Activated naive CD4-positive, alpha-beta T cell treated with anti-CD3 and anti-CD28 coated beads, Interleukin-2, amount 50 U/mL, for 16 hours (primary cell): ENCODE measurements around the gene PYGL.
"Not testable (repeated sequence)": the region's sequence is repeated elsewhere in the genome, so short reads cannot be mapped to it uniquely, and the experiment has no call there.

ENCODE experiments used
- DNase-seq: peaks from one replicate; pipeline ENCODE4 v3.0.0-alpha.2; 2020

PYGL gene

GRCh38 chr14:50924843-50925242, 19.4 kb downstream of the PYGL start:
- DNase-seq = no peak

GRCh38 chr14:50924236-50924635, 20.0 kb downstream of the PYGL start:
- no peak for DNase-seq

DNA sequence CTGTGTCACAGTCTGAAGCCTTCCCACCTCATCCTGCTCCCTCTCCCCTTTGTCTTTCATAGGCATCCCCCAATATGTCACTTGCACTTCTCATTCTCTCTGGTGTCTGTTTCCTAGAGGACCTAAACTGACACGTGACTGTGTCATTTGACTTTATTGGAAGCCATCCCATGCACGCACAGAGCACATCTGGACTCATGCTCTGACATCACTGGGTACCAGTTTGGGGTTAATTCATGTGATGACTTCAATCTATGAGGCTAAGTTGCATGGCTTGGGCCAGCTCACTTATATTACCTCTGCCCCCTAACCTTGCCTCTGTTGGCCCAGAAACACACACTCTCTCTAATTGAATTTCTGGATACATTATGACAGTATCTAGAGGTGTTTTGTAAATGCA, 21.5 kb downstream of the PYGL start:
- DNase-seq = no peak

GRCh38 chr14:50920482-50921230, 23.6 kb downstream of the PYGL start:
- DNase-seq = no peak

GRCh38 chr14:50919524-50919923, 24.8 kb downstream of the PYGL start:
- DNase-seq = not testable (repeated sequence)

DNA sequence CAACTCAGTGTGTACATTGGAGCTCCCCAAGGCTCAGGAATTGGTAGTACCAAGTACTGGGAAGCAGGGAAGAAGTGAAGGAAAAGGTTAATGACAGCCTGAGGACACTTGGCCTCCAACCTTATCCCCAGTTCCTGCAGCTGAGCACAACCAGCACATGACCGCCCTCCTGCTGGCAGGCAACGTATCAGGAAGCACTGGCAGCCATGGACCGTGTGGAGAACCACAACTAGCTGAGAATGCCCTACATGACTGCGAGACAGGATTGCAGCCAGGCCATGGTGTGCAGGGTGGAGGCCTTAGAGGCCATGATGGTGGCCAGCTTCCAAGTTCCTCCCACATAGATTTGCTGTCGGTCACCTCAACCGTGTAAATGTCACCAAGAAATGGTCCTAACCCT, 26.8 kb downstream of the PYGL start:
- DNase-seq = no peak

DNA sequence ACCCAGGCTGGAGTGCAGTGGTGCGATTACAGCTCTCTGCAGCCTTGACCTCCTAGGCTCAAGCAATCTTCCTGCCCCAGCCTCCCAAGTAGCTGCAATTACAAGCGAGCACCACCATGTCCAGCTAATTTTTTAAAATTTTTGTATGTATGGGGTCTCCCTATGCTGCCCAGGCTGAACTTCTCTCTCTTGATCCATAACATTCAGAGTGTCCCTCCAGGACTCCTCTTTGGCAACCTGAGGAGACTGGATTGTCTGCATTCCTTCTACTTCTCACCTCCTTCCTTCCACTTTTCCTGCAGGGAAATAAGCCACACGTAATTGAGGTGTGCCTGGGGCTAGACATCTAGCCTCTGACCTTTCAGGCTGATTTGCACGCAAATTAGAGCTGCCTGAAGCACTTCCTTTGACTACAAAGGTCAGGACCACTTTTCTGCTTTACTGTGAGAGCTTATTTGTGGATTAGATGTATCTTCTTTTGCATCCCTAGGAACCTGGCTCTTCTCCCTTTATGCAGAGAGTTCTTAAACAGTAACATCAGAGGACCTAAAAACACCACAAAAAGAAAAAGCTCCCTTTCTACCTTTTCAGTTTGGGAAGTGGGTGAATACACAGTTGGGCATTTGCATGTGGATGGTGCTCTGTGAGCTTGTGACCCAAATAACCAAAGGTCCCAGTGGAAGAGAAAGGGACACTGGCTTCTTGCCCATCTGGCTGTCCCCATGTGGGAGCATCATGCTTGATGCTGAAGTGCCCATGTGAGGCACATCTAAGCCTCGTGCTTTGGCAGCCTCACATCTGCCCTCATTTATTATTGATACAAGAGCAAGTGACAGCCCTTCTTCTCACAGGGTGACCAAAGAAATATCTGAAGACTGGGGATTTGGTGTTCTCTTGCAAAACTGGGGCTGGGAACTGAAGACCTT, 33.5 kb downstream of the PYGL start:
- DNase-seq = no peak

DNA sequence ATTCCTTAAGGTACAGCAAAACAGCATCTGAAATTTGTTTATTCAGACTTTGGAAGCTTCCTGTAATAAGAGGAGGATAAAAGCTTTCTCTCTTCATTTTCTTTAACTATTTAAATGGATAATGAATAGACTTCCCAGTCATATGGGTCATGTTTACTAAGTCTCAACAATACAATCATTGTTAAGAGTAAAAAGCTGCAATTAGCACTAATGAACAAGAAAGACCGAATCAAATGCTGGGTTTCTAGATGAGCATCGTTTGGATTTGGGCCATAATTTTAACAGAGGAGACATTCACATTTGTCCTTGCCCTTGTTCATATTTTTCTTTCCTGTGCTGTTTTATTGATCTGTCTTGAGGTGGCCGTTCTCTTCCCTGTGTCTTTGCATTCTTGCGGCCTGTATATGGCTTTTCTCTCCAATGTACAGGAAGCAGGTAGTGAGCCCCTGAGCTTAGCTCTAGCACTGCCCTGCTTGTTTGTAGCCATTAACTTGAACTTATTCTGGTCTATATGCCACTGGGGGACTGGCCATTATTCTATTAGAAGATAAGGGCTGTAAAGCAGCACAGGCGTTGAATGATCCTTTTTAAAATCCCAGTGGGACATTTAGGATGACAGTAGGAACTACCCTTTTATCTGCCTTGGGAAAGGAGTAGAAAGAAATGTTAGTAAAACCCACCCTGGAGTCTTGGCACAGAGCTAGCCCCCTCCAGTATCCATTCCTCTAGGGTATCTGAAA, 37.8 kb downstream of the PYGL start:
- DNase-seq = no peak

- DNase-seq = no peak
Observed at GRCh38 chr14:50904719-50905118, 39.6 kb downstream of the PYGL start.

DNA sequence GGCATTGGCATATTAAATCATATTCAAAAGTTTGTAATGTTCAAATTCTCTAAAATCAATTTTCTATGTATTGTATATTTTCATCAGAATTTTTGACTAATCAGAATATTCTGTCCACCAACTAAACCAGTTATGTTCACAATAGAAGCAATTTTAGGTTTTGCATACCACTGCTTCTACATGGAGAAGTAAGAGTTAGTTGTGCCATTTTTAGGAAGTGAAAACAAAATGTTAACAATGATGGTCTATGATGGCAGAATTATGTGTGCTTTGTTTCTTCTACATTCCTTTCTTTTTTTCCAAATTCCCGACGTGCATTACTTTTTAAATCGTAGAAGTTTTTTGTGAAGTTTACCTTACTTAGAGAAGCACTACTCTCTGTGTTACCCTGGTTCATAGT, 42.9 kb downstream of the PYGL start:
- DNase-seq = no peak

- no peak for DNase-seq
Observed at GRCh38 chr14:50897658-50898175, 46.6 kb downstream of the PYGL start.

GRCh38 chr14:50897005-50897404, 47.3 kb downstream of the PYGL start:
- not testable (repeated sequence) for DNase-seq

- DNase-seq = not testable (repeated sequence)
Observed at GRCh38 chr14:50896421-50896820, 47.9 kb downstream of the PYGL start.

DNA sequence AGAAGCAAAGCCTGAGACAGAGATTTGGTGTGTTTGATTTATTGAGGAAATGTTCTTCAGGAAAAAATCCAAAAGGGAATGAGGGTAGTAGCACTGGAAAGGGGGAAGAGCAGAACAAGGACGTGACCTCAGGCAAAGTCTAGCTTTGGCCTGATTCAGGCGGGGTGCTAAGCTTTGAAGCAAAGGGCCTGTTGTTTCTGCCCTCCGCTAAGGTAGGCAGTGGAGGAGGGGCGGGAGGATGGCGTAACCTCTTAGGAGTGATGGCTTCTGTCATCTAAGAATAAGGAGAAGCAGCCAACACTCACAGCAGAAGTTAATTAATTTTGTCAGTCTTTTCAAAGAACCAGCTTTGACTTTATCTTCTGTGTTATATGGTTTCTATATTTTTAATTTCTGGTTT, 52.0 kb downstream of the PYGL start:
- DNase-seq = no peak

GRCh38 chr14:50887476-50887875, 56.8 kb downstream of the PYGL start:
- DNase-seq = no peak

DNA sequence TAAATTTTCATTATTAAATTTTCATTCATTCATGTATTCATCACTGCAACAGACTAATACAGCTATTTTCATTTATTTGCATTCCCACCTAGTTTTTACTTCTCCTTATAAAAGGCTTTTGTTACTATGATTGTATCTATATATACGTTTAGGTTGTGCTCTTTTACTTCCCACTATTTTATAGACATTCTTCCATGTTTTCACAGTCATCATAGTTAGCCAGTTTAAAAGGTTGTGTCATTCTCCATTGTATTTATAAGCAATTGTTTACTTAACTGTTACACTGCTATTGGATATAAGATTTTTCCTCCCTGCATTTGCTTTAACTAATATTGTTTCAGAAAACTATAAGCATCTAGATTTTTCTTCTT, 60.5 kb downstream of the PYGL start:
- DNase-seq = no peak

GRCh38 chr14:50882932-50883826, 61.1 kb downstream of the PYGL start:
- DNase-seq = no peak

GRCh38 chr14:50875359-50876070, 68.8 kb downstream of the PYGL start:
- peak; percentile 63 for DNase-seq

GRCh38 chr14:50874757-50875156, 69.5 kb downstream of the PYGL start:
- no peak for DNase-seq

- DNase-seq = no peak
Observed at GRCh38 chr14:50871914-50872732, 72.2 kb downstream of the PYGL start, which contains the start of gene ABHD12B. Gene ABHD12B, plus strand, starts transcription at chr14:50872053. Its CDS starts 122 bp downstream, at chr14:50872175.
